ENCODE measurements around the gene RGMA.

DNA sequence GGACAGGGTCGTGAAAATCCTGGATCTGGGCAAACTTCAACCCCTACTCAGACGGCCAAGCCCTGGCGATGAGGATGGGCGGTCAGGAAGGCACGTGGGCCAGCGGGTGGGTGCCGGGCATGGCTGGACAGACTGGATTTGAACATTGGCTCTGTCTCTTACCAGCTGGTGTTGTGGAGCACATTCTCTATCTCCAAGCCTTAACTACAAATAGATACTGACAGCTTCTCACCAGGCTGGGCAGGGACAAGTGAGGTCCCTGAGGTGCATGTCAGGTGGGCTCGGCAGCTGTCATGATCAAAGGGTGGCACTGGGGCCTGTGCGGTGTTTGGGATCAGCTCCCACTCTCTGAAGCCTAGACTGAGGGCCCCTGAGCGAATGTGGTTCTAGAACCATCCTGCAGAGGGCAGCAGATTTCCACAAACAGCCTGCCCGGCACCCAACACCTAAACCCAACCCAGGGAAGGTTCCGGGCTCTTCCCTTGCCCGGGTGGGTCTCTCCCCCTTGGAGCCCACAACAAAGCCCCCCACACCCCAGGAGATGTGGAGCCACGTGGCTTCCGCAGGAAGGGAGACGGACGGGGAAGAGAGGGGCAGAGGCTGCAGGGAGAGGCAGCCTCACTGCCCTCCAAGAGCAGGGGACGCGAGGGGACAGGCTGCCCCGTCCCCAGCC, 58.4 kb downstream of the RGMA start:
- TF ChIP-seq, protein P1, sequence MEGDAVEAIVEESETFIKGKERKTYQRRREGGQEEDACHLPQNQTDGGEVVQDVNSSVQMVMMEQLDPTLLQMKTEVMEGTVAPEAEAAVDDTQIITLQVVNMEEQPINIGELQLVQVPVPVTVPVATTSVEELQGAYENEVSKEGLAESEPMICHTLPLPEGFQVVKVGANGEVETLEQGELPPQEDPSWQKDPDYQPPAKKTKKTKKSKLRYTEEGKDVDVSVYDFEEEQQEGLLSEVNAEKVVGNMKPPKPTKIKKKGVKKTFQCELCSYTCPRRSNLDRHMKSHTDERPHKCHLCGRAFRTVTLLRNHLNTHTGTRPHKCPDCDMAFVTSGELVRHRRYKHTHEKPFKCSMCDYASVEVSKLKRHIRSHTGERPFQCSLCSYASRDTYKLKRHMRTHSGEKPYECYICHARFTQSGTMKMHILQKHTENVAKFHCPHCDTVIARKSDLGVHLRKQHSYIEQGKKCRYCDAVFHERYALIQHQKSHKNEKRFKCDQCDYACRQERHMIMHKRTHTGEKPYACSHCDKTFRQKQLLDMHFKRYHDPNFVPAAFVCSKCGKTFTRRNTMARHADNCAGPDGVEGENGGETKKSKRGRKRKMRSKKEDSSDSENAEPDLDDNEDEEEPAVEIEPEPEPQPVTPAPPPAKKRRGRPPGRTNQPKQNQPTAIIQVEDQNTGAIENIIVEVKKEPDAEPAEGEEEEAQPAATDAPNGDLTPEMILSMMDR (IDR thresholded peaks at IDR 0.05) = peak; percentile 88
- no peak for TF ChIP-seq ZFX (IDR thresholded peaks at IDR 0.05; ENCODE audit: borderline replicate concordance)
